Measurements from ENCODE around the gene BAIAP2. TPM values are rescaled to one million over a fixed set of nuclear protein-coding genes. Genes with fewer than 3 reads are reported as not detected.

BAIAP2 gene
- total and polyA plus RNA-seq, 2 of the 13 experiments (the other 11 are each of a cell fraction or from before 2014, with no cell fraction given), result 22.5 to 24.0 TPM

- TF ChIP-seq CENPBD1 (CRISPR knock-in tag; IDR thresholded peaks at IDR 0.05; ENCODE audit: borderline replicate concordance, low read depth) (no peak), RAD21 (CRISPR knock-in tag; IDR thresholded peaks at IDR 0.05) (peak; percentile 72), PATZ1 (CRISPR knock-in tag; IDR thresholded peaks at IDR 0.05) (peak; percentile 98), MTA1 (CRISPR knock-in tag; IDR thresholded peaks at IDR 0.05; ENCODE audit: borderline replicate concordance) (0 out of 2 replicates have a peak, but pooled peaks have one; percentile 24), ZBTB1 (CRISPR knock-in tag; IDR thresholded peaks at IDR 0.05; ENCODE audit: borderline replicate concordance) (no peak), ZNF629 (CRISPR knock-in tag; conservative IDR thresholded peaks at IDR 0.05) (no peak), NFKBIZ (CRISPR knock-in tag; IDR thresholded peaks at IDR 0.05) (no peak), ZNF503 (CRISPR knock-in tag; IDR thresholded peaks at IDR 0.05) (no peak), CCDC6 (CRISPR knock-in tag; IDR thresholded peaks at IDR 0.05) (0 out of 2 replicates have a peak, but pooled peaks have one; percentile 23), SNAPC4 (CRISPR knock-in tag; IDR thresholded peaks at IDR 0.05) (no peak), XRCC5 (optimal IDR thresholded peaks at IDR 0.05; ENCODE audit: low read length) (peak; percentile 48)
- TF ChIP-seq, protein P1, sequence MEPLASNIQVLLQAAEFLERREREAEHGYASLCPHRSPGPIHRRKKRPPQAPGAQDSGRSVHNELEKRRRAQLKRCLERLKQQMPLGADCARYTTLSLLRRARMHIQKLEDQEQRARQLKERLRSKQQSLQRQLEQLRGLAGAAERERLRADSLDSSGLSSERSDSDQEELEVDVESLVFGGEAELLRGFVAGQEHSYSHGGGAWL (CRISPR knock-in tag; IDR thresholded peaks at IDR 0.05), result no peak
- TF ChIP-seq, protein P2, sequence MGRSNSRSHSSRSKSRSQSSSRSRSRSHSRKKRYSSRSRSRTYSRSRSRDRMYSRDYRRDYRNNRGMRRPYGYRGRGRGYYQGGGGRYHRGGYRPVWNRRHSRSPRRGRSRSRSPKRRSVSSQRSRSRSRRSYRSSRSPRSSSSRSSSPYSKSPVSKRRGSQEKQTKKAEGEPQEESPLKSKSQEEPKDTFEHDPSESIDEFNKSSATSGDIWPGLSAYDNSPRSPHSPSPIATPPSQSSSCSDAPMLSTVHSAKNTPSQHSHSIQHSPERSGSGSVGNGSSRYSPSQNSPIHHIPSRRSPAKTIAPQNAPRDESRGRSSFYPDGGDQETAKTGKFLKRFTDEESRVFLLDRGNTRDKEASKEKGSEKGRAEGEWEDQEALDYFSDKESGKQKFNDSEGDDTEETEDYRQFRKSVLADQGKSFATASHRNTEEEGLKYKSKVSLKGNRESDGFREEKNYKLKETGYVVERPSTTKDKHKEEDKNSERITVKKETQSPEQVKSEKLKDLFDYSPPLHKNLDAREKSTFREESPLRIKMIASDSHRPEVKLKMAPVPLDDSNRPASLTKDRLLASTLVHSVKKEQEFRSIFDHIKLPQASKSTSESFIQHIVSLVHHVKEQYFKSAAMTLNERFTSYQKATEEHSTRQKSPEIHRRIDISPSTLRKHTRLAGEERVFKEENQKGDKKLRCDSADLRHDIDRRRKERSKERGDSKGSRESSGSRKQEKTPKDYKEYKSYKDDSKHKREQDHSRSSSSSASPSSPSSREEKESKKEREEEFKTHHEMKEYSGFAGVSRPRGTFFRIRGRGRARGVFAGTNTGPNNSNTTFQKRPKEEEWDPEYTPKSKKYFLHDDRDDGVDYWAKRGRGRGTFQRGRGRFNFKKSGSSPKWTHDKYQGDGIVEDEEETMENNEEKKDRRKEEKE (IDR thresholded peaks at IDR 0.05), result no peak
- TF ChIP-seq, protein P3, sequence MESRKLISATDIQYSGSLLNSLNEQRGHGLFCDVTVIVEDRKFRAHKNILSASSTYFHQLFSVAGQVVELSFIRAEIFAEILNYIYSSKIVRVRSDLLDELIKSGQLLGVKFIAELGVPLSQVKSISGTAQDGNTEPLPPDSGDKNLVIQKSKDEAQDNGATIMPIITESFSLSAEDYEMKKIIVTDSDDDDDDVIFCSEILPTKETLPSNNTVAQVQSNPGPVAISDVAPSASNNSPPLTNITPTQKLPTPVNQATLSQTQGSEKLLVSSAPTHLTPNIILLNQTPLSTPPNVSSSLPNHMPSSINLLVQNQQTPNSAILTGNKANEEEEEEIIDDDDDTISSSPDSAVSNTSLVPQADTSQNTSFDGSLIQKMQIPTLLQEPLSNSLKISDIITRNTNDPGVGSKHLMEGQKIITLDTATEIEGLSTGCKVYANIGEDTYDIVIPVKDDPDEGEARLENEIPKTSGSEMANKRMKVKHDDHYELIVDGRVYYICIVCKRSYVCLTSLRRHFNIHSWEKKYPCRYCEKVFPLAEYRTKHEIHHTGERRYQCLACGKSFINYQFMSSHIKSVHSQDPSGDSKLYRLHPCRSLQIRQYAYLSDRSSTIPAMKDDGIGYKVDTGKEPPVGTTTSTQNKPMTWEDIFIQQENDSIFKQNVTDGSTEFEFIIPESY (CRISPR knock-in tag; IDR thresholded peaks at IDR 0.05), result peak; percentile 94
Measured at GRCh38 chr17:81040791-81041337, 5.9 kb downstream of the BAIAP2 start (continued).
